Tibial artery (tissue), 4 donors: ENCODE data around the gene RGS17.

Source experiments
- DNase-seq, 2 donors: peaks; one replicate each; pipeline ENCODE4 v3.0.0-alpha.2; 2019
- H3K27ac ChIP-seq, 2 donors: fragments of 200-600 bp; sonication (generic) in 1 of 2; 1 replicate in 1 of 2; 2 replicates in 1 of 2; pipeline ENCODE4 v1.5.1; 2018 to 2019; ENCODE audit warnings: mild to moderate bottlenecking in 1 of 2
- H3K27me3 ChIP-seq, 2 donors: fragments of 200-600 bp; sonication (generic) in 1 of 2; one replicate each; pipeline versions ENCODE4 v1.5.1 to v1.6.0; 2016 to 2019
- H3K36me3 ChIP-seq, 3 donors: fragments of 200-600 bp; sonication (generic) in 2 of 3; one replicate each; pipeline ENCODE4 v1.5.1; 2016 to 2019; ENCODE audit warnings: mild to moderate bottlenecking in 2 of 3
- H3K4me1 ChIP-seq, 4 donors: fragments of 200-600 bp; sonication (generic) in 2 of 4; 1 replicate in 3 of 4; 2 replicates in 1 of 4; pipeline ENCODE4 v1.5.1; 2016 to 2019
- H3K4me3 ChIP-seq, 2 donors: fragments of 200-600 bp; sonication (generic) in 1 of 2; 1 replicate in 1 of 2; 2 replicates in 1 of 2; pipeline ENCODE4 v1.5.1; 2018 to 2019; ENCODE audit warnings: mild to moderate bottlenecking in 2 of 2
- H3K9me3 ChIP-seq, 3 donors: fragments of 200-600 bp; sonication (generic) in 1 of 3; one replicate each; pipeline ENCODE4 v1.5.1; 2016 to 2019
- CTCF ChIP-seq, 2 experiments: fragments of 200-600 bp in 1 of 2; fragments of 450-650 bp in 1 of 2; IDR thresholded peaks; one replicate each; pipeline ENCODE4 v1.5.1; 2017 to 2019; ENCODE audit warnings: antibody characterized with exemption in 2 of 2, mild to moderate bottlenecking in 1 of 2, moderate library complexity in 1 of 2
- intact Hi-C: fragments of 100-400 bp; cut with DNase I; formaldehyde crosslinking; loops from one replicate; pipeline ENCODE4 v1.15.0; 2023; ENCODE audit warnings: low total_unique reads

Gene RGS17

GRCh38 chr6:153162646-153163045, 31.6 kb upstream of the RGS17 start:
- Histone ChIP-seq H3K27ac (no peak overlapping the region), H3K27me3 (no peaks in the 10 kb centered on the region), H3K36me3 (no peaks in the 10 kb centered on the region), H3K4me1 (no peaks in the 10 kb centered on the region), H3K9me3 (no peaks in the 10 kb centered on the region), H3K4me3 (no peak overlapping the region)
- intact Hi-C loops, result no loop called here
- DNase-seq, result no peak
- TF ChIP-seq CTCF (IDR thresholded peaks at IDR 0.05), result no peak

- TF ChIP-seq CTCF (IDR thresholded peaks at IDR 0.05), result no peak
- Histone ChIP-seq H3K27ac (no peak overlapping the region), H3K36me3 (no peaks in the 10 kb centered on the region), H3K4me1 (no peaks in the 10 kb centered on the region), H3K27me3 (no peaks in the 10 kb centered on the region), H3K4me3 (no peak overlapping the region), H3K9me3 (no peaks in the 10 kb centered on the region)
- no peak for DNase-seq
- intact Hi-C loops, result no loop called here
Observed at GRCh38 chr6:153162172-153162571, 31.1 kb upstream of the RGS17 start.

DNA sequence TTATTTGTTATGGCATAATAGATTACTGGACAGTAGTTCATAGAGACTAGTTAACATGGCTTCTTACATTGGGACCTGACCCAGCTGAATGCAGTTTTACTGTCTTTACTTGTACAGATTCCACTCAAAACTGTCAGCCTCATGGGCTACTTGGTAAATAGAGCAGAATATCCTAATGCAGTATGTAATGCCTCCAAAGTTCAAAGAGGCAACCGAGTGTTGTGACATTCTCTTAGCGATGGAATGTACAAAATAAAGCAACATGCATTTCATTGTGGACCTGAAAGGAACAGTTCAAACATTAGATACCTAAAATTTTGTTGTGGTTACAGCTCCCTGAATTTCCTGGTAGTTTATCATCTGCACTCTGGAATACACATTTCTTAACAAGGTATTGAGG, 29.1 kb upstream of the RGS17 start:
- Histone ChIP-seq H3K27me3 (no peaks in the 10 kb centered on the region), H3K36me3 (no peaks in the 10 kb centered on the region), H3K9me3 (no peaks in the 10 kb centered on the region), H3K27ac (no peak overlapping the region), H3K4me3 (no peak overlapping the region), H3K4me1 (no peaks in the 10 kb centered on the region)
- TF ChIP-seq CTCF (IDR thresholded peaks at IDR 0.05), result no peak
- intact Hi-C loops, result no loop called here
- DNase-seq, result no peak

DNA sequence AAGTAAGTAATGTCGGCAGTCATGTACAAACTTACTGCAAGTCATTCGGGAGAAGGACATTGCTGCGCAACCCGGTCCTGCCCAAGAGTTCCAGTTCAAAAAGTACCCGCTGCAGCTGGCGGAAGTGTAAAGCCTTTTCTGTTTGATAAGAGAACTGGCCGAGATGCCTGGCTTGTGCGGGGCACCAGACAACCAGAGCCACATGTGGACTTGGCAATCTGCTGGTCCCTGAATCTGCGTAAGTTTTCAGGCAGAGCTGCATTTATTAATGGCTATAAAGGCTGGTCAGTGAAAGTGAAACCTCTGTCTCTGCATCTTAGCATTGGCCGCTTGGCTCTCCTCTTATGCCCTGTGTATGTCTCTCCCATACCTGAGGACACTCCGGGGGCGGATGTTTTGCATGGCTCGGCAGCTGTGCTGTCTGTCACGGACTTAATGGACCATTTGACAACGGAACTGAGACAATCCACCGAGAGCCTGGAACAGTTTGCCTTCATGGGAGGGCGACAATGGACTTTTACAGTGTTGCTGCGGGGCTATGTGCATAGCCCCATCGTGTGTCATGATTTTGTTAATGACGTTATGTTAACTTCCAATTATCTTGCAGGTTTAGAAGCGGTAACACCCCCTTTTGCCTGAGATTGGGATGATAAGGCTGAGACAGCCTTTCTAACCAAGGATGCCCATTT, 19.8 kb upstream of the RGS17 start:
- Histone ChIP-seq H3K27ac (no peak overlapping the region), H3K36me3 (no peaks in the 10 kb centered on the region), H3K9me3 (no peaks in the 10 kb centered on the region), H3K4me1 (no peaks in the 10 kb centered on the region), H3K4me3 (no peak overlapping the region), H3K27me3 (no peaks in the 10 kb centered on the region)
- DNase-seq, result no peak
- TF ChIP-seq CTCF (IDR thresholded peaks at IDR 0.05), result no peak
- intact Hi-C loops, result no loop called here

DNA sequence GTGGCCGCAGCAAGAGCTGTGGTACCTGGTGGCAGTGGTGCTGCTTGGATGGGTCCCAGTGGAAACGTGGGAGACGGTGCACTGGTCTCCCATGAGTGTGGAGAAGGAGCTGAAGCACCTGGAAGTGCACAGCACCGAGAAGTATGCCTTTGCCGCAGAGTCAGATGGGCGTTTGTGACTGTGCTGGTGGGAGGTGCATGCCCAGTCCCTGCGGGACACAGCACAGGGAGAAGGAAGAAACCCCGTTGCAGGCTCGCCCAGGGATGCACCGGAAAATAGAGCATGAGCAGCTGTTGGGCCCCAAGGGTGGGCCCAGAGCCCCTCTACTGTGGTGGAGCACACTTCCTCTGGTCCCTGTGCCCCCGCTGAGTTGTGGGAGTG, 19.3 kb upstream of the RGS17 start:
- H3K4me1 ChIP-seq, result no peaks in the 10 kb centered on the region
- H3K27ac ChIP-seq, result no peak overlapping the region
- no peak for DNase-seq
- H3K36me3 ChIP-seq, result no peaks in the 10 kb centered on the region
- intact Hi-C loops, result no loop called here
- peaks cover 0 to 3% (median 0%) of the 10 kb centered on the region in 3 donors for H3K9me3 ChIP-seq
- no peak overlapping the region for H3K4me3 ChIP-seq
- no peaks in the 10 kb centered on the region for H3K27me3 ChIP-seq
- TF ChIP-seq CTCF (IDR thresholded peaks at IDR 0.05), result no peak

- DNase-seq, result no peak
- H3K27me3 ChIP-seq, result no peaks in the 10 kb centered on the region
- H3K36me3 ChIP-seq, result no peaks in the 10 kb centered on the region
- TF ChIP-seq CTCF (IDR thresholded peaks at IDR 0.05), result no peak
- H3K27ac ChIP-seq, result no peak overlapping the region
- H3K9me3 ChIP-seq, result peaks cover 0 to 3% (median 0%) of the 10 kb centered on the region in 3 donors
- H3K4me3 ChIP-seq, result no peak overlapping the region
- no peaks in the 10 kb centered on the region for H3K4me1 ChIP-seq
- intact Hi-C loops, result no loop called here
Observed at GRCh38 chr6:153149891-153150290, 18.8 kb upstream of the RGS17 start.
